Skin epidermis (tissue), 12 donors: ENCODE data around the gene DDI2.
A peak's percentile ranks its signal among the peaks of the same experiment; 100 is the strongest.

Source experiments
- H3K27ac ChIP-seq, 21 experiments: fragments of 200-600 bp; sonication (generic) in 11 of 21; one replicate each; pipeline ENCODE4 v1.5.0; 2020; ENCODE audit warnings: mild to moderate bottlenecking in 3 of 21, inconsistent platforms in 2 of 21, moderate library complexity in 2 of 21
- H3K4me3 ChIP-seq, 7 experiments: fragments of 200-600 bp; sonication (generic) in 2 of 7; one replicate each; pipeline ENCODE4 v1.5.0; 2020; ENCODE audit warnings: inconsistent platforms in 2 of 7, mild to moderate bottlenecking in 2 of 7, moderate library complexity in 1 of 7

The DDI2 gene

GRCh38 chr1:15617173-15618076, at the start of gene DDI2:
DDI2 (plus strand) TSS chr1:15617458; CDS start chr1:15617671, 213 bp downstream.
- Histone ChIP-seq H3K27ac (peak within 1 kb of the TSS; percentile 90 to 100 (median 97)), H3K4me3 (peak within 1 kb of the TSS; percentile 58 to 95 (median 82))

DNA sequence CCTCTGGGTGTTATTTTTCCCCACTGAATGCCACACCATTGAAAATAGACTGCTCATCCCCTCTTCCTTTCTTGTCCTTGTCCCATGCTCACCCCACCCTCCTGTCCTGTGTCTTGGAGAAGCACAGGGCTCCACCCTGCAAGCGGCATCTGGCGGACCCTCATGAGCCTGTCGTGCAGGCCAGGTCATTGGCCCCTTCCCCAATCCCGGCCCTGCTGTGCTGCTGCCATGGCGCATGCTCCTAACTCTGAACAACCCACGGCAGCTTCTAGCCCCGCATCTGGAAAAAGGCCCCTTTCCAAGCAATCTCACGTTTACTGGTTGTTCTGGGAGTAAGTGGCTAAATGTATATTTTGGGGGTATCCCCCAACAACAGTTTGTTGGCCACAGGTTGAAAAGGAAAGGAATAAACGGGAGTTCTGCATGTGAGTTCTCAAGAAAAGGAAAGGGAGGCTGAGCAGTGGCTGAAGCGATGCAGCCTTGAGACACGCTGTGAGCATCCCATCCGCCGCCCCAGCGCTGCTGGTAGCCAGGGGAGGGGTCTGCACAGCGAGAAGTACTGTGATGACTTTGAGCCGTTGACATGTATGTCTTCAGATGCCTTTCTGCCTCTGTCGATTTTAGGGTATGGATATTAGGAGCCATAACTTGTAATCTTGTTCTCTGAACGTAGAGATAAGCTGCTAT, 48.7 kb upstream of the DDI2 start:
- Histone ChIP-seq H3K4me3 (no peak overlapping the region), H3K27ac (no peak overlapping the region)

DNA sequence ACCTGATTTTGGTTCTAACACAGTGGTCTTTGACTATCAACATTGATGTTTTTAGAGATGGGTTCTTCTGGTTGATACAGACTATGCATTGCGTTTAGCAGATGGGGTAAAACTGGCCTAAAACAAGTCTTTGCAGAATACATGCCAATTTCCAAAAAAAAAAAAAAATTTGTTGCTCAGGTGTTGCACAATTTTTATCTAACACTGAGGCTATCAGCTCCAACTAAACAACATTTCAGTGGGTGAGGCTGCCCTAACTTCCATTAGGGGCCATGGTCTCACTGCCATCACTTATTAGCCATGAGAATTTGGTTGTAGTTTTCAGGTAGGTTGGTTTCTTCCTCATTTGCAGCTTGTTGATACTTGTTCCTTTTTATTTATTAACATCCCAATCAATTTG, 46.4 kb upstream of the DDI2 start:
- no peak overlapping the region for H3K27ac ChIP-seq
- H3K4me3 ChIP-seq: no peak overlapping the region

DNA sequence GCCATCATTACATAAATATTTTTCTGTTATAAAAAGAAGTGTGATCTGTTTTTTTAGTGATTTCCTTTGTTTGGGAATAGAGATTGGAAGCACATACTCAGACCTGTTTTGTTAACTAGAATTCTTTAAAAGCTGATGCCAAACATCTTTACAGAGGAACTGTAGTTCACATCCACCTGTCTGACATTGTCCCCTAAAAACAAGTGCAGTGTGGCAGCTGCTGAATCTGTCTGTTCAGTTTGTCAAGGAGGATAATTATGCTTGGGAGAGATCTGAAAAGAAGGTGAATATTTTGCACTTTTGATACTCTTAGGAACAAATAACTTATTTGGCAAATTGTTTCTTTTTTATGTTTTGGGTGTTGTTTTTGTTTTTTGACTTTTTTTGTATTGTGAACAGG, 46.0 kb upstream of the DDI2 start:
- Histone ChIP-seq H3K27ac (no peak overlapping the region), H3K4me3 (no peak overlapping the region)

GRCh38 chr1:15573477-15573876, 43.8 kb upstream of the DDI2 start:
- no peak overlapping the region for H3K27ac ChIP-seq

GRCh38 chr1:15574741-15575140, 42.5 kb upstream of the DDI2 start:
- H3K27ac ChIP-seq: no peak overlapping the region

More at GRCh38 chr1:15573477-15573876, 43.8 kb upstream of the DDI2 start:
- H3K4me3 ChIP-seq: no peak overlapping the region

GRCh38 chr1:15575549-15576150, 41.6 kb upstream of the DDI2 start:
- Histone ChIP-seq H3K27ac (no peak overlapping the region), H3K4me3 (no peak overlapping the region)

More at GRCh38 chr1:15574741-15575140, 42.5 kb upstream of the DDI2 start:
- no peak overlapping the region for H3K4me3 ChIP-seq

GRCh38 chr1:15577691-15578090, 39.6 kb upstream of the DDI2 start:
- Histone ChIP-seq H3K4me3 (no peak overlapping the region), H3K27ac (peak overlapping the region in 3 of 21 experiments; percentile 33 to 92 (median 42))

DNA sequence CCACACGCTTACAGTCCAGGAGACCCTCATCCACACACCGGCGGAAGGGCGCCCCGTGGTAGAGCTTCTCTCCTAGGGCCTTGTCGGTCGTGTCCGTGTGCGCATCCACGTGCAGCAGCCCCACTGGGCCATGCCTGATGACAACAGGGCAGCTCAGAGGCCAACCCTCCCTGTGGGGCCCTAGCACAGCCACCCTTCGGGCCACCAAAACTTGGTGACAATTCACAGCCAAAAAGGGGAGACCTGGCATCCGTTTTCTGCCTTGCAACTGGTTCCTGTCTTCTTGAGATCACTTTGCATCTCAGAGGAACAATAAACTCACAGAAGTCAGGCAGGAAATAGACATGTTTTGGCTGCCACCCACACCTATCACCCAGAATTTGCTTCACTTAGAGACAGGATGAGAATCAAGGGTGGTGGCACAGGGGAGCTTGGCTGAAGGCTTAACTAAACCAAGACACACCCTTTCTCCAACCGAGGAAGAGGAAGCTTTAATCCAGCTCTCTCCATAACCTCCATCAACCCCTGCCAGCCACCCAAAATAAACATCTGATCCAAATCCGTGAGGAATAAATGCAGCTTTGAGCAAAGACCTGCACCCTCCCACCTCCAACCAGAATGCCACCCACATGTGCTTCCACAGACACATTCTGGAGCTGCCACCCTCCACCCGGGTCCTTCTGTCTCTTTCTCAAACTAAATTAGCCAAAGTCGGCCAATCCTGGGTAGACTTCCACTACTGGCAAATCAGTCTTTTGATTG, 38.2 kb upstream of the DDI2 start:
- Histone ChIP-seq H3K27ac (peak overlapping the region in 15 of 21 experiments; percentile 0 to 92 (median 55)), H3K4me3 (no peak overlapping the region)

GRCh38 chr1:15579683-15580047, 37.6 kb upstream of the DDI2 start:
- Histone ChIP-seq H3K27ac (peak overlapping the region in 14 of 21 experiments; percentile 0 to 92 (median 56)), H3K4me3 (no peak overlapping the region)

- Histone ChIP-seq H3K4me3 (no peak overlapping the region), H3K27ac (no peak overlapping the region)
These were observed 34.1 kb upstream of the DDI2 start for GRCh38 chr1:15583016-15583706.

DNA sequence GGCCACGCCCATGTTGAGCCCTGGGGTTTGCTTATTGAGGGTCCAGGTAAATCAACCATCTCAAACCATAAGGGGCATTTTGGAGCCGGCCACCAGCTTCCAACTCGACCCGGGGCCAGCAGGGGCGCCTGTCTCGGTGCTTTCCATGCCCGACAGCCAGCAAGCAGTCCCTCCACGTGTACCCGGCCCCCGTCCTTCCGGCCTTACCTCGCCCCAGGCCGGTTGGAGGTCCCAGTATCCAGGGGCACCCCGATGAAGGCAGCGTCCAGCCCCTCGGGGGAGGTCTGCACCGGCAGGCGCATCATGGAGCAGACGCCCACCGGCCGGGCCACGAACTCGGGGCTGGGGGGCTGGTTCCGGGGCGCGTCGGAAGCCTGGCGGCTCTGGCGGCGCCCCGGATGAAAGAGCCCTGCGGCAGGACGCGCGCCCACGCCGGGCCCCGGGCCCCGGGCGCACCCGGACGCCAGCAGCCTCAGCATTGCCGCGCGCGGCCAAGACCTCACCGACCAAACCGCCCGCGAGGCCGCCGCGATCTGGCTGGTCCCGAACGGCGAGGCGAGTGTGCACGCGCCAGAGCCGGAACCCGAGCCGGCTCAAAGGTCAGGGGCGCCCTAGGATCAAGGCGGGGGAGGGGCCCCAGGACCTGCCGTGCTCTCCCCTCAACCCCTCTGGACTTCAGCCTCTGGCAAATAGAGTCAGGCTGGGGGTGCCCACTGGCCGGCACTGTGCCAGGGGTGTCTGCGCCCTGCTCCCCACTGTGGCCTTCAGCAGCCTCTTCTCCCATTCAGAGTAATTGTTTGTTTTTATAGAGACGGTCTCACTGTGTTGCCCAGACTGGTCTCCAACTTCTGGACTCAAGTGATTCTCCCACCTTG, 32.5 kb upstream of the DDI2 start, which contains the start of gene AGMAT:
Gene AGMAT (minus strand): TSS at position 563 of the 875 bp plus-strand sequence. CDS start 84 bp downstream, at position 479.
- Histone ChIP-seq H3K27ac (peak within 1 kb of the TSS in 16 of 21 experiments; percentile 3 to 77 (median 54)), H3K4me3 (peak within 1 kb of the TSS; percentile 6 to 45 (median 40))

DNA sequence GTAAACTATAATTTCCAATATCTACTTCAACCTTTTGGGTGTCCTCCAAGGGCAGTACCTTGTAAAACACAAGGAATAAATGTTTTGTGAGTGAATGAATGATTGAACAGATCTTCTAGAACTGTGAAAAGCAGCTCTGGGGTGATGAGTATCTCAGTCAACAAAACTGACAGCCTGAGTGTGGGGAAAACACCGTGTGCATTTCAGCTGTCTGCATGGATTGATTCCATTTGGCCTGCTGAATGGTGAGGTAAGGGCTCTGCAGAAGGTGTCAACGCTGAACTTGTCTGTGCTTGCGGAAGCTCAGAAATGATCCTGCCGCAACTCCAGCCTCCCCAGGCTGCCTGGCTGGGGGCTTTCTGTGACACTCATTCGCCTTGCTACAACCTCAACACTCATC, 25.0 kb upstream of the DDI2 start:
- no peak overlapping the region for H3K4me3 ChIP-seq
- H3K27ac ChIP-seq: peak overlapping the region in 2 of 21 experiments; percentile 27 to 57

- Histone ChIP-seq H3K4me3 (no peak overlapping the region), H3K27ac (no peak overlapping the region)
These were observed 21.2 kb upstream of the DDI2 start for GRCh38 chr1:15595809-15596617.

DNA sequence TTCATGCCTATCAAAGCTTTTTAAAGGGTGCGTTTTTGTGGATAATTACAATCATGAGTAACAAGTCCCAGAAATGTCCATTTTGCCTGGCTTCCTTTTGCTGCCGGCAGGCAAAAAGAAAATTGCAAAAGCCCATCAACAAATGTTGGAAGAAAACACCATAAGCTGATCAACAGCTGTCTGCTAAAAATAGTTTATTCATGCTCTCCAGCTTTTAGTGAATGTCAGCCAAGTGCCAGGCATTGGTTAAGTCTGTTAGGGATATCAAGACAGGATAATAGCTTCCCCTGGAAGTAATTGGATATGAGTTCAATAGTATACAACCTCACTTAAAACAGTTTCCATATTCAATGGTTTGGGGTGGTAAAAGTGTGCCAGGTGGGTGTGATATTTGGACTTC, 18.8 kb upstream of the DDI2 start:
- H3K4me3 ChIP-seq: no peak overlapping the region
- H3K27ac ChIP-seq: no peak overlapping the region

- Histone ChIP-seq H3K4me3 (peak overlapping the region; percentile 47 to 79 (median 67)), H3K27ac (peak overlapping the region in 20 of 21 experiments; percentile 32 to 91 (median 76))
These were observed 13.9 kb upstream of the DDI2 start for GRCh38 chr1:15603050-15603965.
